Activated T-cell treated with anti-CD3 and anti-CD28 coated beads for 4 hours (primary cell): Measurements from ENCODE around the gene RABEPK.
"Not testable (repeated sequence)": the region's sequence is repeated elsewhere in the genome, so short reads cannot be mapped to it uniquely, and the experiment has no call there.

Experiments
- DNase-seq: peaks from one replicate; pipeline ENCODE4 v3.0.0-alpha.2; 2020

Gene RABEPK, protein sequence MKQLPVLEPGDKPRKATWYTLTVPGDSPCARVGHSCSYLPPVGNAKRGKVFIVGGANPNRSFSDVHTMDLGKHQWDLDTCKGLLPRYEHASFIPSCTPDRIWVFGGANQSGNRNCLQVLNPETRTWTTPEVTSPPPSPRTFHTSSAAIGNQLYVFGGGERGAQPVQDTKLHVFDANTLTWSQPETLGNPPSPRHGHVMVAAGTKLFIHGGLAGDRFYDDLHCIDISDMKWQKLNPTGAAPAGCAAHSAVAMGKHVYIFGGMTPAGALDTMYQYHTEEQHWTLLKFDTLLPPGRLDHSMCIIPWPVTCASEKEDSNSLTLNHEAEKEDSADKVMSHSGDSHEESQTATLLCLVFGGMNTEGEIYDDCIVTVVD

GRCh38 chr9:125200216-125201047 lies at the start of gene RABEPK:
TSS of gene RABEPK (plus strand) at chr9:125200542. CDS start at chr9:125203014, 2,472 bp downstream.
- peak; percentile 89 for DNase-seq

DNA sequence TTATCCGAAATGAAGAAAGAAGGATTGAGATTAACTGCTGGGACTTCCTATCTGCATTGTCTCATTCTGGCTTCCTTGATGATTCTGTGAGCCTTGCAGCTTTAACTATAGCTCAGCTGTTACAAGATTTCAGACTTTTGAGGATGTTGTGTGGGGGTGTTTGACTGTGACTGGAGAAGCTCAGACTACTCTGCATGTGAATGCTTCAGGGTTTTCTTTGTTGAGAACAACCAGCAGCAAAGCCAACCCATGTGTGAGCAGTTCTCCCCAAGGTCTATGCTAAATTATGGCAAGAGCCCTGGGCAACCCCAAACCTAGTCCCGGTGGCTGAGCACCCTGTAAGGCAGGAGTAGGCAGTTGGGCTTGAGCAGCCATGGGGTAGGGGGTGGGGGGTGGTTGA lies 48.6 kb upstream of the RABEPK start:
- DNase-seq, result no peak

- DNase-seq, result no peak
Observed at GRCh38 chr9:125153712-125154367, 46.5 kb upstream of the RABEPK start.

DNA sequence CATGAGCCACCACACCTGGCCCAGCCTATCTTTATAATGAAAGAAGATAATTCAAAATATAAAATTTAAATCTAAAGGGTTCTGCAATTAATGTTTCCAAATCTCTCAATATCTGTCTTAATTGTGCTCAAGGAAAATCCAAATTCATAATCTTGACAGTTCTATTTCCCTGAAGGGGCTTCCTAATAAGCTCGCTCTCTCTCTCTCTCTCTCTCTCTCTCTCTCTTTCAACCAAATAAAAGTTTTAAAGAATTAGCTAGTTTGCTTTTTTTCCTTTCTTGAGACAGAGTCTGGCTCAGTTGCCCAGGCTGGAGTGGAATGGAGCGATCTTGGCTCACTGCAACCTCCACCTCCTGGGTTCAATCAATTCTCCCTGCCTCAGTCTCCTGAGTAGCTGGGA lies 43.8 kb upstream of the RABEPK start:
- DNase-seq, result no peak

DNA sequence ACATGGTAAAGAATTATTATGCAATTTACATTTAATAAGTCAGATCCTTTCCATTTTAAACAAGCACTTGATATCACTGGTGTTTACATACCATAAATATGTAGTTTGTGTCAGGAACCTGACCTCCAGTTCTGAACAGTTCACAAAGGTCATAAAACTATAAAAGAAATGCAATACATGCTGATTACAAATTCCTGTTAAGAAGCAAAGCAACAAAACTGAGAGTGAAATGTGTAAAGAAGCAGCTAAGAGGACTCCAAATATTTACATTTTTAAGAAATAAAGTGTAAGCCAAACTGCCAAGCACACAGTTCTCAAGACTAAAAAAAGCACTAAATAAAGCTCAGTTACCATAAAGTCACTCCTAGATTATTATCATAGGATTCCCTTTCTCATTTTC lies 39.6 kb upstream of the RABEPK start:
- DNase-seq, result no peak

- no peak for DNase-seq
Observed at GRCh38 chr9:125161284-125161918, 38.9 kb upstream of the RABEPK start.

GRCh38 chr9:125162891-125163290 lies 37.5 kb upstream of the RABEPK start:
- not testable (repeated sequence) for DNase-seq

DNA sequence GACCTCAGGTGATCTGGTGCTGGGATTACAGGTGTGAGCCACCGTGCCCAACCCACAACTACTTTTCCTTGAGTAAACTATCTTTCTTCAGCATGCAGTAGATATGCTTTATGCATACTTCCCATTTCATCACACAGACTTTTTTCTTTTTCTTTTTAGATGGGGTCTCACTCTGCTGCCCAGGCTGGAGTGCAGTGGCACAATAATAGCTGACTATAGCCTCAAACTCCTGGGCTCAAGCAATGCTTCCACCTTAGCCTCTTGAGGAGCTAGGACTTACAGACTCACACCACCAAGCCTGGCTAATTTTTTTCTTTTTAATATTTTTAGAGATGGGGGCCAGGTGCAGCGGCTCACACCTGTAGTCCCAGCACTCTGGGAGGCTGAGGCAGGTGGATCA lies 33.6 kb upstream of the RABEPK start:
- DNase-seq, result no peak

- DNase-seq, result no peak
Observed at GRCh38 chr9:125169895-125170294, 30.4 kb upstream of the RABEPK start.

- DNase-seq, result no peak
Observed at GRCh38 chr9:125172031-125172755, 28.1 kb upstream of the RABEPK start.

- no peak for DNase-seq
Observed at GRCh38 chr9:125176636-125177035, 23.7 kb upstream of the RABEPK start.

DNA sequence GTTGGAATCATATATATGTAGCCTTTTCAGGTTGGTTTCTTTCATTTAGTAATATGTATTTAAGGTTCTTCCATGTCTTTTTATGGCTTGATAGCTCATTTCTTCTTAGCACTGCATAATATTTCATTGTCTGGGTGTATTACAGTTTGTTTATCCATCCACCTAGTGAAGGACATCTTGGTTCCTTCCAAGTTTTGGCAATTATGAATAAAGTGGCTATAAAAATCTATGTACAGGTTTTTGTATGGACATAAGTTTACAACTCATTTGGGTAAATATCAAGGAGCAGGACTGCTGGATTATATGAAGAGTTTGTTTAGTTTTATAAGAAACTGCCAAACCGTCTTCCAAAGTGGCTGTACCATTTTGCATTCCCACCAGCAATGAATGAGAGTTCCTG lies 22.5 kb upstream of the RABEPK start:
- DNase-seq, result no peak

DNA sequence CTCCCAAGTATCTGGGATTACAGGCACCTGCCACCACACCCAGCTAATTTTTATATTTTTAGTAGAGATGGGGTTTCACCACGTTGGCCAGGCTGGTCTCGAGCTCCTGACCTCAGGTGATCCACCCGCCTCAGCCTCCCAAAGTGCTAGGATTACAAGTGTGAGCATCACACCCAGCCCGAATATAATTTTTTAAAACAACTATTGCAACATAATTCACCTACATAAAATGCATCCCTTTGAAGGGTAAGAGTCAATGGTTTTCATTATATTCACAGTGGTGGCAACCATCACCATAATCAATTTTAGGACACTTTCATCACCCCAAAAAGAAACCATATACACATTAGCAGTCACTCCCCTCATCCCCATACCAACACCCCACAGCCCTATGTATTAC lies 20.6 kb upstream of the RABEPK start:
- DNase-seq, result not testable (repeated sequence)

DNA sequence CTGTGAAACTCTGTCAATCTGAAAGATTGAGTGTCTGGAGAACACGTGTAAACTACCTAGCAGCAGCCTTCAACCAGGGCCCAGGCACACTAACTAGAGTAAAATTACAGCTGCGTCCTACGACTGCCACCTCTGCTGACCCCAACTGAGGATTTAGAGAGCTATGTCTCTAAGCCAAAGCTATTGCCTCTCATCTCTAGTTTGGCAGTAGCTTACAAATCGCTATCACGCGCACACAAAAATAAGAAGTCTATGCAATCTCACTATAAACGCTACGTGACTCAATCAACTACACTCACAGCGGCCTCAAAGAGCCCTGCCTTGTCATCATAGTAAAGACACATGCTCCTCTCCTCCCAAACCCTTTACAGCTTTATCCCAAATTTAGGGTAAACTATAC lies 19.5 kb upstream of the RABEPK start:
- no peak for DNase-seq

- not testable (repeated sequence) for DNase-seq
Observed at GRCh38 chr9:125181756-125182155, 18.6 kb upstream of the RABEPK start.

GRCh38 chr9:125183054-125183453 lies 17.3 kb upstream of the RABEPK start:
- DNase-seq, result no peak

DNA sequence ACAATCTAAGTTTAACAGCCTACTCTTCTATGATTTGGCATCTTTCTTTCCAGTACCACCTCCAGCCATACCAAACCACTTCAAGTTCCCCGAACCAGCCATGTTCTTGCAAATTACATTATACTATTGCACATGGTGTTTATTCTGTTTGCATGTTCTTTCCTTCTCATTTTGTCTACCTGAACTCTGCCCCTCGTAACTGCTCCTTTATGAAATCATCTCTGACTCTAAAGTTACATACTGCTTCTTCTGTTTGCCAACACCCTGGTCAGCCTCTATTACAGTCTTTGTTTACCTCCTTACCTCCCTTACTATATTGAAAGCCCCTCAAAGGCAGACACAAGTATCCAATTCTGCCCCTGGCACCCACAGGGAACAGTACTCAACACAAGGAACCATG lies 16.8 kb upstream of the RABEPK start:
- DNase-seq, result no peak

DNA sequence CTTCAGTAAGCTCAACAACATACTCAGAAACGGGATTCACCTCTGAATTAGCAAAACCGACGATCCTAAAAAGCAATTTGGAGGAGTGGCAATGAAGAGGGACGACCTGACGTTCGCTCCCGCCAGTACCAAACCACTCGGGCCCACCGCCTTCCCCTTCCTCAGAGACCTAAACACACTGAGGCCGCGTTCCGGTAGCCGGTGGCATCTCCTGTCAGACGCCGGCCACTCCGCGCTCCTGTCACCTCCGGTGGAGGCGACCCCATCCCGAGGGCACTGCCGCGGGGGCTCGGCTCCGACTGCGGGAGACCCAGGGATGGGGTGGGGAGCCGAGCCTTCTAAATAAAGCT lies 11.4 kb upstream of the RABEPK start:
- DNase-seq, result peak; percentile 5

DNA sequence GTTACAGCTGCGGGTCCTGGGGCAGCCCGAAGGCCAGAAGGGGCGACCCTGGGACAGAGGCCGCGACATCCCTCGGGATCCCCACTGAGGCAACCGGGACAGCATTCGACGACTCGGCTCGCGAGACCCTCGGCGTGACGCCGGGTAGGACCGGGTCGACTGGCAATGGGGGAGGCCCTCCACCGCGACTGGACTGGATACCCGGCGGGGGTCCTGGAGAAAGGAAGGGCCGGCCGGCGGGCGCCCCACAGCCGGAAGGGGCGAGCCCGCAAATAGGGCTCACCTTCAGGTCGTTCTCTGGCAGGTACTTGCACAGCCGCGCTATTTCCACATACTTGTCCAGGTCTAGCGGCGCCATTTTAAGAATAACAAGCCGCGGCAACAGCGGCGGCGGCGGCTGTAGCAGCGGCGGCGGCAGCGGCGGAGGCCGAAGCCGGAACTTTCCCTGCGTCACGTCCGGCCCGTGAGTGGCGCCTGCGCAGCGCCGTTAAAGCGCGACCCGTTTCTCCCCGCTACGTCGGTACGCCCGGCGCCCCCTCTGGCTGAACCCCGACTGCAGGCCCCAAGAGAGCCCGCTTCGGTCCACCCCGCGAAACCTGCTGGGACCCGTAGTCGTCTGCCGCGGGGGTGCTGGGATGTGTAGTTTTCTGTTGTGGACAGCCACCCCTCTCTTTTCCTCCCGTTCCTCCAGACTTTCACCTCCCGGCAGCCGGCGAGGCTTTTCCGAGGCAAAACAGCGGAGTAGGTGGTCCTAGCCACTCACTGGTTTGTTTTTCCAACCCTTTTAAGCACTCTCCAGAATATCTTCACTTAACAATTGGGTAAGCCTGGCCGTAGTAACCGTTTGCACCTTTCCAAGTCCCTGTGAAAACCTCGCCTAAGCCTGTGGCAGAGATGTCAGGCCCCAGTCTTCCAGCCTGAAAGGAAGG lies 10.7 kb upstream of the RABEPK start, which contains the start of gene PPP6C:
PPP6C (minus strand) TSS at position 443 of the 929 bp plus-strand sequence; CDS start at position 358, 85 bp downstream.
- peak; percentile 96 for DNase-seq

- DNase-seq, result no peak
Observed at GRCh38 chr9:125190361-125190801, 10.0 kb upstream of the RABEPK start.

- DNase-seq, result not testable (repeated sequence)
Observed at GRCh38 chr9:125194466-125194865, 5.9 kb upstream of the RABEPK start.
